Mononuclear cell (primary cell): ENCODE results near the gene PPM1M. TPM values are rescaled to one million over a fixed set of nuclear protein-coding genes. Genes with fewer than 3 reads are reported as not detected.
"Not testable (repeated sequence)": the region's sequence is repeated elsewhere in the genome, so short reads cannot be mapped to it uniquely, and the experiment has no call there.

Experiments
- H3K27me3 ChIP-seq: 2 replicates; pipeline ENCODE4 v1.6.0; 2011; ENCODE audit warnings: low read length, control low read depth; ENCODE audit not compliant: insufficient read depth
- H3K4me1 ChIP-seq: 2 replicates; pipeline ENCODE4 v1.5.1; 2011; ENCODE audit warnings: mild to moderate bottlenecking, low read length, control low read depth; ENCODE audit not compliant: insufficient read depth
- H3K4me3 ChIP-seq: 2 replicates; pipeline ENCODE4 v1.5.1; 2011; ENCODE audit warnings: mild to moderate bottlenecking, low read length, moderate library complexity
- H3K9me3 ChIP-seq: 2 replicates; pipeline ENCODE4 v1.5.1; 2011; ENCODE audit warnings: low read depth, mild to moderate bottlenecking, control low read depth, low read length
- total RNA-seq: library from RNA; depleted of rRNA; stranded (reverse); fragments of >200 nt; gene quantifications from one replicate; pipeline ENCODE4 v1.2.3, GENCODE V29; 2012

The PPM1M gene
- total RNA-seq, 1 donor, result 31.2 TPM

DNA sequence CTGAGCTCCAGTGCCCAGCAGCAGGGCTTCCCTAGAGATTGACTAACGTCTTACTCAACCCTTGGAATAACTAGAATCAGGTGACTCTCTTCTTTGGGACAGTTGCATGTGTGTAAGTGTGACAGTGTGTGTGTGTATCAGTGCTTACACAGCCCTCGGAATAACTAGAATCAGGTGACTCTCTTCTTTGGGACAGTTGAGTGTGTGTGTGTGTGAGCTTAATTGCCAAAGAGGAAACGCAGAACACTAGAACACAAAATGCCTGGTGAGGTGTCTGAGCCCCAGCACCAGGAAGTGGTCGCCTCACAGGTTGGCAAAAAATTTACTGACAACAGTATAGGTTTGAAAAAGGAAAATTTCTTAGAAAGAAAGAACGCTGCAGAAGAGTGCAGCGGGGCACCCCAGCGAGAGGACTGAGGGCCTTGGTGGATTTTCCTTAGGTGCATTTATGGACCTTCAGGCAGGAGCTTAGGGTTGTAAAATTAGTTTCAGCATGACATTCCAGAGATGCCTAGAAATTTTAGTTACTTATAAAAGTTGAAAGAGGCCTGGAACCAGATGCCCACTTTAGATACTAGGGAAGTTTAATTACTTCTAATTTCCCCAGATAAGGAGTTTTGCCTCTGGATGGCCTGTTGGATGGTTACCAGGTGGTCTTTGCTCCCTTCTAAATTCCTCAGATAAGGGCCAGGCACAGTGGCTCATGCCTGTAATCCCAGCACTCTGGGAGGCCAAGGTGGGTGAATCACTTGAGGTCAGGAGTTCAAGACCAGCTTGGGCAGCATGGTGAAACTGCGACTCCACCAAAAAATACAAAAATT is 36.6 kb downstream of the PPM1M start:
- Histone ChIP-seq H3K4me1 (peaks cover 52% of the 10 kb centered on the region), H3K9me3 (no peaks in the 10 kb centered on the region), H3K4me3 (no peak overlapping the region), H3K27me3 (no peaks in the 10 kb centered on the region)

- peaks cover 51% of the 10 kb centered on the region for H3K4me1 ChIP-seq
- H3K27me3 ChIP-seq, result no peaks in the 10 kb centered on the region
- no peak overlapping the region for H3K4me3 ChIP-seq
- no peaks in the 10 kb centered on the region for H3K9me3 ChIP-seq
Measured at GRCh38 chr3:52283306-52283705, 37.7 kb downstream of the PPM1M start.

- H3K9me3 ChIP-seq, H3K27me3 ChIP-seq, H3K4me3 ChIP-seq: not testable (repeated sequence)
- peaks cover 55% of the 10 kb centered on the region for H3K4me1 ChIP-seq
Measured at GRCh38 chr3:52284051-52284450, 38.5 kb downstream of the PPM1M start.

DNA sequence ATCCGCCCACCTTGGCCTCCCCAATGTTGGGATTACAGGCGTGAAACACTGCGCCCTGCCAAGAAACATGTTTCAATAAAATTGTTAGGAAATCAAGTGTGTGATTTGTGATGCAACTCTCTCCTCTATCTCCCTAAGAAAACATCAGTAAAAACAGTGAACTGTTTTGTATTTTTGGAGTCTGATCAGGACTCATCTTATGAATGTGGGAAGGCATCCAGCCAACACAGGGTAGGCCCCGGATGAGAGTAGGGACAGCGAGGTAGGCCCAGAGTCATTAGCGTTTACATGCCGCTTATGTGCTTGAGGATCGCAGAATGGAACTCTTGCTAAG is 41.2 kb downstream of the PPM1M start:
- H3K27me3 ChIP-seq, result no peaks in the 10 kb centered on the region
- H3K4me1 ChIP-seq, result peaks cover 41% of the 10 kb centered on the region
- H3K4me3 ChIP-seq, result peak overlapping the region; percentile 98
- no peaks in the 10 kb centered on the region for H3K9me3 ChIP-seq

GRCh38 chr3:52288674-52289073 is 43.1 kb downstream of the PPM1M start:
- peaks cover 24% of the 10 kb centered on the region for H3K4me1 ChIP-seq
- no peaks in the 10 kb centered on the region for H3K27me3 ChIP-seq
- H3K9me3 ChIP-seq, result no peaks in the 10 kb centered on the region
- H3K4me3 ChIP-seq, result peak overlapping the region; percentile 98

DNA sequence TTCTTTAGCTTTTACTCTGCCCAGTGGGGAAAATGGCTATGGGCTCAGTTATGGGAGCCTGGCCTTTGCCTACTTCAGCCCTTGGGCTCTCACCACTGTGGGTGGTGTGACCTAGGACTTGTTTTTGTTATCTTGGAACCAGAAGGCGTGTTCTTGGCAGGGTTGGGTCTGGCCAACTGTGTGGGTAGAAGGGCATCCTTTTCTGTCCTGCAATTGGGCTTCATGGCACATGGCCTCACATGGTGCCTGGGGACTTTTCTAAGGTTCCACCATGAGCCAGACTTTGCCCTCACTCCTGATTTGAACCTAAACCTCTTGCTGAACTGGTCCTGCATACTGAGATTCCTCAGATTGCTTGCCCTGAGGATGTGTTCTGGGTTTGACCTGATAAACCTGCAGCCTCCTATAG is 43.8 kb downstream of the PPM1M start:
- Histone ChIP-seq H3K4me3 (no peak overlapping the region), H3K9me3 (no peaks in the 10 kb centered on the region)

GRCh38 chr3:52289747-52290595 is 44.4 kb downstream of the PPM1M start:
- Histone ChIP-seq H3K9me3 (no peaks in the 10 kb centered on the region), H3K4me3 (no peak overlapping the region), H3K27me3 (no peaks in the 10 kb centered on the region), H3K4me1 (peaks cover 24% of the 10 kb centered on the region)

More for the DNA sequence above, 43.8 kb downstream of the PPM1M start:
- Histone ChIP-seq H3K4me1 (peaks cover 24% of the 10 kb centered on the region), H3K27me3 (no peaks in the 10 kb centered on the region)

DNA sequence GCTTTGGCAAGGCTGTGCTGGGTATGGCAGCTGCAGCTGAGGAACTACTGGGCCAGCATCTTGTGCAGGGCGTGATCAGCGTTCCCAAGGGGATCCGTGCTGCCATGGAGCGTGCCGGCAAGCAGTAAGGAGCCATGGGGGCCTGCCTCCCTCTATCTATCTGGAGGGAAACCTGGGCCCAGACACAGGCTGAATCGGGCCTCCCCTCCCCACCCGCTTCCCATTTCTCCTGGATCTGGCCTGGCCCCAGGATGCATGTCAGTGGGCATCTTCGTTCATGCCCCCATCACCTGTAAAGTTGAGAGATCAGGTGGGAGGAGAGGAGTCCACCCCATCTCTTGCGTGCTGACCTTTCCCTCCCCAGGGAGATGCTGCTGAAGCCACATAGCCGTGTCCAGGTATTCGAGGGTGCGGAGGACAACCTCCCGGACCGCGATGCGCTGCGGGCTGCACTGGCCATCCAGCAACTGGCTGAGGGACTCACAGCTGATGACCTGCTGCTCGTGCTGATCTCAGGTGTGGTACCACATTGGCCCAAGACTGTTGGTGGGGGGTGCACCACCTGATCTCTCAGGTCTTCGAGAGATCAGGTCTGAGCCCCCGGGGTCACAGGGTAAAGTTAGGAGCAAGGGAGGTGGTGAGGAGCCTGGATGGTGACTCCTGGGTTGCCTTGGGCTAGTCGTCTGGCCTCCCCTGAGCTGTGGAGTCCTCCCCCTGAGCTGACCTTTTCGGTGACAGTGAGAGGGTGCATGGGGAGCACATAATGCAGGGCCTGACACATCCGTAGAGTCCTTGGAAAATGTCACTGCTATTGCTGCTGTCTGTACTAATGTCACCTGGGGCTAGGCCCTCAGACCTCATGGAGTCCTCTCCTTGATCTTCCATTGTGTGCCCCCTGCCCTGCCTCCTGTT is 45.3 kb downstream of the PPM1M start:
- H3K4me1 ChIP-seq, result peaks cover 24% of the 10 kb centered on the region
- H3K4me3 ChIP-seq, result no peak overlapping the region
- H3K9me3 ChIP-seq, result no peaks in the 10 kb centered on the region
- no peaks in the 10 kb centered on the region for H3K27me3 ChIP-seq

DNA sequence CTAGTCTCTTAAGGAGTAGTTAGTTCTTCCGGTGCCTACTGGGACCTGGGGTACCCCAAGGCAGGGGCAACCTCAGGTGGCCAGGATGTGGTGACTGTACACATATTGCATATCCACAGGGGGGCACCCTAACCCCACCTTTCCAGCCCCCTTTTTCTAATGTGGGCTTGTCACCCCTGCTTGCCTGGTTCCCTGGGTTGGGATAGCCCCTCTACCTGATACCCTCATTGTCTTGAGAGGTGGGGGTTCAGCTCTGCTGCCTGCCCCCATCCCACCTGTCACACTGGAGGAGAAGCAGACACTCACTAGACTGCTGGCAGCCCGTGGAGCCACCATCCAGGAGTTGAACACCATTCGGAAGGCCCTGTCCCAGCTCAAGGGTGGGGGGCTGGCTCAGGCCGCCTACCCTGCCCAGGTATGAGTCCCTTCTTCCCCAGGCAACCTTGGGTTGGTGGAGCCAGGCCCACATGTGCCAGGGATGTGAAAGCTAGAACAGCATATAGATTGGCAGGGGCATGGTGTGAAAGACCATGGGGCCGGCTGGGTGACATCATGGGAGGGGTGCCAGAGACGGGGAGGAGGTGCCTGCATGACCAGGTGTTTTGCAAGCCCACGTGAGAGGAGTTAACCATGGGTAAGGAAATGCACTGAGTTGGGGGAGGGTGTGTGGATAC is 46.1 kb downstream of the PPM1M start:
- Histone ChIP-seq H3K4me3 (no peak overlapping the region), H3K27me3 (no peaks in the 10 kb centered on the region), H3K9me3 (no peaks in the 10 kb centered on the region), H3K4me1 (peaks cover 22% of the 10 kb centered on the region)

DNA sequence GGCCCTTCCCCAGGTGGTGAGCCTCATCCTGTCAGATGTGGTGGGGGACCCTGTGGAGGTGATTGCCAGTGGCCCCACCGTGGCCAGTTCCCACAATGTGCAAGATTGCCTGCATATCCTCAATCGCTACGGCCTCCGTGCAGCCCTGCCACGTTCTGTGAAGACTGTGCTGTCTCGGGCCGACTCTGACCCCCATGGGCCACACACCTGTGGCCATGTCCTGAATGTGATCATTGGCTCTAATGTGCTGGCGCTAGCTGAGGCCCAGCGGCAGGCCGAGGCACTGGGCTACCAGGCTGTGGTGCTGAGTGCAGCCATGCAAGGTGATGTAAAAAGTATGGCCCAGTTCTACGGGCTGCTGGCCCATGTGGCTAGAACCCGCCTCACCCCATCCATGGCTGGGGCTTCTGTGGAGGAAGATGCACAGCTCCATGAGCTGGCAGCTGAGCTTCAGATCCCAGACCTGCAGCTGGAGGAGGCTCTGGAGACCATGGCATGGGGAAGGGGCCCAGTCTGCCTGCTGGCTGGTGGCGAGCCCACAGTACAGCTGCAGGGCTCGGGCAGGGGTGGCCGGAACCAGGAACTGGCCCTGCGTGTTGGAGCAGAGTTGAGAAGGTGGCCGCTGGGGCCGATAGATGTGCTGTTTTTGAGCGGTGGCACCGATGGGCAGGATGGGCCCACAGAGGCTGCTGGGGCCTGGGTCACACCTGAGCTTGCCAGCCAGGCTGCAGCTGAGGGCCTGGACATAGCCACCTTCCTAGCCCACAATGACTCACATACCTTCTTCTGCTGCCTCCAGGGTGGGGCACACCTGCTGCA is 46.9 kb downstream of the PPM1M start:
- H3K27me3 ChIP-seq, result no peaks in the 10 kb centered on the region
- peaks cover 16% of the 10 kb centered on the region for H3K4me1 ChIP-seq
- H3K9me3 ChIP-seq, result no peaks in the 10 kb centered on the region
- H3K4me3 ChIP-seq, result no peak overlapping the region

DNA sequence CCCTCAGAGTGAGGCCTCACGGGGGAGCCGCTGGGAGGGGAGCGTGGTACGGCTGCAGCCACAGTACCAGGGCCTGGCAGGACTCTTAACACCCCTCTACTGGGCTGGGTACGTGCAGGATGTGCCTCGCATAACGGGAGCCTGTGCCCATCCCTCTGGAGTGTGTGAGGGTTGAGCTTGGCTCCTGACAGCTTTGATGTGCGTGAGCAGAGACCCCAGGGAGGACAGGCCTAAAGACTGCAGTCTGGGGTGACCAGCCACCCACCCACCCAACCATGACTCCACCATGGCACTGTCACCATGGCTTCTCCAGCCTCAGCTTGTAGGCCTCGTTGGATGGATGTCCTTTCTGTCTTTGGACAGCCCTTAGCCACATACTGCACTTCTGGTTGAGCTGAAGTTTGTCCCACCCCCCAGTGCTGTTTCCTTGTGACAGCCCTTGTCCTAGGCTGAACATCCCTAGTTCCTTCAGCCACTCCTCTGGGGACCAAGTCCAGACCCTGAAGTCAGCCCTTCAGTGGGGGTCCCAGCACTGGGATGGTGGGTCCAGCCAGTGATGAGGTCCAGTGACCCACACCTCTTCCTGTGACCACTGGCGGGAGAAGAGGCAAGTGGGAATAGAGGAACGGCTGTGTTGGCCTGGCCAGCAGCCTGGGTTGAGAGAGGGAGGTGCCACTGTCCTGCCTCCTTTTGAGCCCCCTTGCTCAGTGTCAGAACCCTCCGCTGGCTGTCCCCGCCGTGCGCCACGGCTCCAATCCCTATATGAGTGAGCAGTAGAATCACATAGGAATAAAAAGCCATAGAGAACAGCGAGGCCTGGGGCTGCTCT is 48.1 kb downstream of the PPM1M start:
- Histone ChIP-seq H3K27me3 (no peaks in the 10 kb centered on the region), H3K4me3 (no peak overlapping the region), H3K9me3 (no peaks in the 10 kb centered on the region), H3K4me1 (peaks cover 10% of the 10 kb centered on the region)

- H3K9me3 ChIP-seq, result no peaks in the 10 kb centered on the region
- no peaks in the 10 kb centered on the region for H3K27me3 ChIP-seq
- H3K4me3 ChIP-seq, result no peak overlapping the region
- peaks cover 1% of the 10 kb centered on the region for H3K4me1 ChIP-seq
Measured at GRCh38 chr3:52294320-52295150, 49.0 kb downstream of the PPM1M start.
